Measurements from ENCODE around the gene SYNM.

DNA sequence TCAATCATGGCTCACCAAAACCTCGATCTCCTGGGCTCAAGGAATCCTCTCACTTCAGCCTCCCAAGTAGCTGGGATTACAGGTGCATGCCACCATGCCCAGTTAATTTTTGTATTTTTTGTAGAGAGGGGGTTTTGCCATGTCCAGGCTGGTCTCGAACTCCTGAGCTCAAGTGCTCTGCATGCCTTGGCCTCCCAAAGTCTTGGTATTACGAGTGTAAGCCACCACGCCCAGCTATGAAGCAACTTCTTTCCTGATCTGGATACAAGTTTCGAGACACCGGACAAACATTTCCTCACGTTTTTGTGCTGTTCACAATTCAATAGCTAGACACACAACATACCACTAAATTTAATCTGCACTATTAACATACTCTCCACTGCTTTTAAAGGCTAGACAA is 3.4 kb upstream of the SYNM start:
- no peak for TF ChIP-seq POLR2AphosphoS5 (IDR thresholded peaks at IDR 0.05; ENCODE audit: low read depth, low read length)
- TF ChIP-seq TAF1 (IDR thresholded peaks at IDR 0.05; ENCODE audit: borderline replicate concordance, insufficient read depth, low read length) = no peak

Data from PFSK-1 (cell line).